B cell (primary cell): Measurements from ENCODE around the gene RAD51B.

Experiments
- CTCF ChIP-seq: fragments of 200-600 bp; IDR thresholded peaks from one replicate; pipeline ENCODE4 v1.8.0; 2022; ENCODE audit warnings: antibody characterized with exemption, mild to moderate bottlenecking
- EZH2 ChIP-seq: IDR thresholded peaks from 2 replicates; pipeline ENCODE4 v1.6.1; 2012; ENCODE audit warnings: borderline replicate concordance, low read depth, mild to moderate bottlenecking, moderate library complexity, low read length; ENCODE audit not compliant: insufficient read depth, poor library complexity, severe bottlenecking

- no peak for TF ChIP-seq EZH2
- TF ChIP-seq CTCF, result no peak
These were observed 897.1 kb downstream of the RAD51B start for GRCh38 chr14:68716698-68717097.
